Inferior parietal cortex (tissue), 1 donor: ENCODE data around the gene KLK12.
"Not testable (repeated sequence)": the region's sequence is repeated elsewhere in the genome, so short reads cannot be mapped to it uniquely, and the experiment has no call there.

Experiments used
- DNase-seq: peaks from one replicate; pipeline ENCODE4 v3.0.0-alpha.2; 2016; ENCODE audit errors: extremely low spot score

Gene KLK12

GRCh38 chr19:51015691-51016267 is 19.0 kb downstream of the KLK12 start:
- no peak for DNase-seq

- DNase-seq = no peak
Observed at GRCh38 chr19:51014242-51014641, 20.6 kb downstream of the KLK12 start.

GRCh38 chr19:51012661-51013190 is 22.1 kb downstream of the KLK12 start:
- no peak for DNase-seq

- DNase-seq = no peak
Observed at GRCh38 chr19:51010066-51010795, 24.6 kb downstream of the KLK12 start.

GRCh38 chr19:51009061-51009891 is 25.5 kb downstream of the KLK12 start:
- DNase-seq = no peak

- no peak for DNase-seq
Observed at GRCh38 chr19:51007488-51007887, 27.3 kb downstream of the KLK12 start.

- no peak for DNase-seq
Observed at GRCh38 chr19:51006406-51006805, 28.4 kb downstream of the KLK12 start.

- no peak for DNase-seq
Observed at GRCh38 chr19:51005248-51005647, 29.6 kb downstream of the KLK12 start.

- no peak for DNase-seq
Observed at GRCh38 chr19:51003316-51003715, 31.5 kb downstream of the KLK12 start.

GRCh38 chr19:51002542-51003311 is 32.1 kb downstream of the KLK12 start:
- peak; percentile 57 for DNase-seq

- no peak for DNase-seq
Observed at GRCh38 chr19:51002089-51002532, 32.7 kb downstream of the KLK12 start.

- DNase-seq = no peak
Observed at GRCh38 chr19:51001515-51001914, 33.3 kb downstream of the KLK12 start, which contains the start of gene KLK8. Gene KLK8, minus strand, starts transcription at chr19:51001604. Its CDS starts 437 bp downstream, at chr19:51001167.

GRCh38 chr19:51000981-51001380 is 33.8 kb downstream of the KLK12 start:
- DNase-seq = no peak

- no peak for DNase-seq
Observed at GRCh38 chr19:51000426-51000825, 34.4 kb downstream of the KLK12 start.

GRCh38 chr19:50998686-50999085 is 36.1 kb downstream of the KLK12 start:
- DNase-seq = no peak

GRCh38 chr19:50998061-50998460 is 36.7 kb downstream of the KLK12 start:
- DNase-seq = no peak

- DNase-seq = no peak
Observed at GRCh38 chr19:50994129-50994528, 40.7 kb downstream of the KLK12 start.

- no peak for DNase-seq
Observed at GRCh38 chr19:50992666-50993035, 42.2 kb downstream of the KLK12 start.

GRCh38 chr19:50984416-50984815 is 50.4 kb downstream of the KLK12 start:
- not testable (repeated sequence) for DNase-seq

- no peak for DNase-seq
Observed at GRCh38 chr19:50983625-50984292, 51.0 kb downstream of the KLK12 start, which contains the start of gene KLK7. Gene KLK7, minus strand, starts transcription at chr19:50983917. Its CDS starts 1,518 bp downstream, at chr19:50982399.

GRCh38 chr19:50982186-50982585 is 52.6 kb downstream of the KLK12 start:
- DNase-seq = no peak
